Activated gamma-delta T cell treated with anti-CD3 and anti-CD28 coated beads, Interleukin-2, amount 50 U/mL, for 16 hours (primary cell): ENCODE measurements around the gene ZNF423.

Experiments used
- DNase-seq: peaks from one replicate; pipeline ENCODE4 v3.0.0-alpha.2; 2020; ENCODE audit warnings: low read depth

ZNF423 gene

GRCh38 chr16:49782405-49782804 lies 73.5 kb downstream of the ZNF423 start:
- no peak for DNase-seq

DNA sequence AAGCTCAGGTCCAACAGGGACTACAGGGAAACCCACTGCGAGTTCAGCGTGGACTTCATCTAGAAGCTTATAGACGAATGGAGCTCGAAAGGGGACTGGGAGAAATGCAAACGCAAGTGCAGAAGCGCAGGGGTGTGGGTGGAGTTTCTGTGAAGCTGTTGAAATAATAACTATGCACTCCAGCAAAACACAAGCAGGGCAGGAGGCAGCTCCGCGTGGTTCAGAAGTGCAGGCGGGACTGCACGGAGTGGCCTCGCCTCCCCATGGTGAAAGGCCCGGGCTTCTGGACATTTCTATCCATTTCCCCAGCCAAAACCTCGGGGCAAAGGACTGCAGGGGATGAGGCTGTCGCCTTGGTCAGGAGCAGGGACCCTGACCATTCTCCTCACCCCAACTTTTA lies 74.5 kb downstream of the ZNF423 start:
- no peak for DNase-seq

DNA sequence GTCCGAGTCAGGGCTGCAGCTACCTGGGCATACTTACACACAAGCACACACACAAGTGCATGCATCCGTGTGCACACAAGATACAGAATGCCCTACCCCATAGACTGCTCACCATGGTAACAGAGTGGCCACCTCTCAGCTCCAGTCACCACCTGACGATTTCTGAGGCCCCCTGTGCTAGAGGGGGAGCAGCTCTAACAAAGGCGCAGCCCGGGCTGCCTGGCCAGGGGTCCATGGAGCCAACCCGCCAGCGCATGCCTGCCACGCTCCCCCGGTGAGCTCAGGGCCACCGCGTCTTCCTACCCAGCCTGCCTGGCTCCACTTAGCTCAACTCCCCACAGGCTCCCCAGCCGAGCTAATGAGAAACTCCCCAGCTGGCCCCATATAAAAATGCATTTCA lies 75.5 kb downstream of the ZNF423 start:
- DNase-seq, result no peak

DNA sequence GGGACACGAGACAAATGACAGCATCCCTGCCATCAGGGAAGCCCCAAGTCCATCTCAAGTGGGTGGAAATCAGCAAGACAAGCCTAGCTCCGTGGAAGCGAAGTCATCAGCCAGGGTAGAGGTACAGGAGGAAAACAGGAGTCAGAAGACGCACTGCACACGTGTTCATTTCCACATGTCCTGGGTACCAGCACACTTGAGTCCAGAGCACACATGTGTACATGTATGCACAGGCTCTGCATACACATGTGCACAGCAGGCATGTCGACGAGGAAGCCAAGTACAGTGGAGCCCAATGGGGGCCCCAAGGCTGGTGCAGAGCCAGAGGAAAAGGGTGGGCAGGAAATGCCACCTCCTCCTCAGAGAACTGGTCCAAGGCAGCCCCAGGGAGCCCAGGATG lies 75.9 kb downstream of the ZNF423 start:
- DNase-seq, result no peak

DNA sequence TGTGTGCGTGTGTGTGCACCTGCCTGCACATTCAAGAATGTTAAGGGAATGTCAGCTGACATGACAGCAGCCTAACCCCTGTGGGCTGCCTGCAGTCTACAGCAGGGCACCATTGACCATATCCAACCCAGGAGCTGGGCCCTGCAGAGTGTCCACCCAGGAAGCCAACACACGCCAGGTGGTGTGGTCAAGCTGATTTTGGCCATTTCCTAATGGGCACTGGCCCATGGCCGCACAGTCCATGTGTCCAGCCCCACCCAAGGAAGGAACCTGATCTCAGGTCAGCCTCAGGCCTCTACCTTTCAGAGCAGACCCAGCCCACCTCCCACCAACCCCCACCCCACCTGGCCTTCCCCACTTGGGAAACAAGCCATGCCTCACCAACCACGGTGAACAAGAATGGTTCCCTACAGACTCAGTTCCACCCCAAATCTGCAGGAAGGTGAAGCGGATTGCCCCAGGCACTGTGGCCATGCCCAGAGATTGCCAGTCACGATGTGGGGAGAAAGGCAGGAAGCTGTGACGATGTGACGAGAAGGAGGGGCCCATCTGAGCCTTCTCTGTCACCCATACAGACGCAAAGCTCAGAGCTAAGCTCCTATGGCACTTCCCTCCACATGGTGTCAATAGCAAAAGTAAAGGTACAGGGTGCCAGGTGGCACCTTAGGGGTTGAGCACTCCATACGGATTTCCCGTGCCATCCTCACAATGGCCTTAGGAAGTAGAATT lies 77.5 kb downstream of the ZNF423 start:
- DNase-seq, result no peak

DNA sequence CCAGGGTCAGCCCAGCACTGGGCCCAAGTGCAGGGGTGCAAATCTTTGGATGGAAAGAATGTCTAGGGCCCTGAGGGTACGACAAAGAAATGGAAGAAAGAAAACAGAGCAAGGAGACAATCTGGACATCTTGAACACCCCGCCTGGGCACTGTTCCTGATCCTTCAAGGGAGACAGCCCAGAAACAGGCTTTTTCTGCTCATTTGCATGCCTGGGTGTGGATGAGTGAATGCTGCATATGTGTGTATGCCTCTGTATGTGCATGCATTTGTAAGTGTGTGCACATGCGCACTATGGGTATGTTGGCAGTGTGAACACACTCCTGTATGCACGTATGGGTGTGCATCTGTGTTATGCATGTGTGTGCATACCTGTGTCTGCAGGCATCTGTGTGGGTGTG lies 79.2 kb downstream of the ZNF423 start:
- no peak for DNase-seq

GRCh38 chr16:49776085-49776595 lies 79.8 kb downstream of the ZNF423 start:
- no peak for DNase-seq

DNA sequence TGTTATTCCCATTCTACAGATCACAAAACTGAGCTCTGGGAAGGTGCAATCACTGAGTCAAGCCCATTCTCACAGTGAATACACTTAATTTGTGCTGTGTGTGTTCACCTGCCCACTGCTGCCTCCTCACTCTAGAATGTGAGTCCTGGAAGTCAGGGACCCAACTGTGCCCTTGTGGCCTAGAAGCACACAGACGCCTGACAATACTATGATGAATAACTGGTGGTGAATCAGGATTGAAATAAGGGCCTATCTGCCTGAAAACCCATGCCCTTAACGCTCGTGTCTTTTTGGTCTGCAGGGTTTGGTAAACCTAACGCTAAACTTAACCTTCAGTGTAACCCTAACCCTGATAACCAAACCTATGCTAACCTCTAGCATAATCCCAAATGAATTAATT lies 80.3 kb downstream of the ZNF423 start:
- DNase-seq, result no peak

- DNase-seq, result no peak
These were observed 80.9 kb downstream of the ZNF423 start for GRCh38 chr16:49775018-49775417.

DNA sequence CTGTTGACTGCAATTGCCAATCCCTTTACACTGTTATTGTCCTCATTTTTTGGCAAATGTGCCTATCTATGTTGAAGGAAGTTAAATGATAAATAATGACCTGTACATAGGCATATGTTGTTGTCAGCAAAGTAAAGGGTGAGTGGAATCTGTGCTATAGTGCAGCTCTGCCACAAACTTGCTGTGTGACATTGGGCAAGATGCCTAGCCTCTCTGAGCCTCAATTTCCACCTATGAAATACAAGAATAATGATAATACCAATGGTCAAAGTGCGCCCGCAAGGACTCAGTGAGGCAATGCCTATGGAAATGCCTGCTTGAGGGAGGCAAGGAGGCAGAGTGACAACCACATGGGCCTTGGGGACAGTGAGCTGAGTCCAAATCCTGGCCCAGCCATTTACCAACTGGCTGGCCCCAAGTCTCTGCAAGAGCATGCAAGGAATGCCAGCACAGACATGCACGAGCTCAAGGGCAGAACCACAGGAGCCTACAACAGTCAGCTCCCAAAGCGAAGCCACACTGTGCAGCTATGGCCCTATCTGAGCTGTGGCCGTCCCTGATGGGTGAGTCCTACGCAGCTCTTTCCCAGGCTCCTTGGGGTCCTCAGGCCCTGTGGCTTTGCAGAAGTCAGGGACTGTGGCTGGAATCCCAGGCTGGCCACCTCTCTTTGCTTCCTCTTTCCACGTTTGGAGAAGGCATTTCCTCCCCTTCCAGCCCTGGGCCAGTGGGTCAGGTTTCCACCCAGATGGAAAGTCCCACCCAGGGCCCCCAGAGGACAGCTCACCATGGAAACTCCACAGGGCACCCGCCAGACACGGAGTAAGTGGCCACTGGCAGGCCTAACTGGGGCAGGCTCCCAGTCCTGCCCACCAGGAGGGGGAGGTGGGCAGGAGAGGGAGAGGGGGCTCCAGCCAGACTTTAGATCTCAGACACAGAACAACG lies 82.1 kb downstream of the ZNF423 start:
- no peak for DNase-seq

GRCh38 chr16:49767998-49768397 lies 87.9 kb downstream of the ZNF423 start:
- DNase-seq, result no peak

DNA sequence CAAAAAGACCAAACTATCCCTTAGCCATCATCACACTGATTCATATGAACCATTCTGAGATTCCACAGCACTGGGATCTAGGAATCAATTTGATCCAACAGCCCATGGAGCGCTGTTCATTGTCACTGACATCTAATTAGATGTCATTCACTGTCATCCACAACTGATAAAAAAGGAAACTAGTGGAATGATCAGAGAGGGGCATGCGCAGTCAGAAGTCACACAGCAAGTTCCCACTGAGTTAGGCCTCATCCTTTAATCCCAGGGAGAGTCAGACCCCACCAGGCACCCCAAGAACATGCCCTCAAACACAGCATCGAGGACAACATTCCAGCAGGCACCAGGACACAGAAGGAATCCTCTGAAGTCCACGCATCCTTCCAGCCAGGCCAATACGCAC lies 88.5 kb downstream of the ZNF423 start:
- no peak for DNase-seq

DNA sequence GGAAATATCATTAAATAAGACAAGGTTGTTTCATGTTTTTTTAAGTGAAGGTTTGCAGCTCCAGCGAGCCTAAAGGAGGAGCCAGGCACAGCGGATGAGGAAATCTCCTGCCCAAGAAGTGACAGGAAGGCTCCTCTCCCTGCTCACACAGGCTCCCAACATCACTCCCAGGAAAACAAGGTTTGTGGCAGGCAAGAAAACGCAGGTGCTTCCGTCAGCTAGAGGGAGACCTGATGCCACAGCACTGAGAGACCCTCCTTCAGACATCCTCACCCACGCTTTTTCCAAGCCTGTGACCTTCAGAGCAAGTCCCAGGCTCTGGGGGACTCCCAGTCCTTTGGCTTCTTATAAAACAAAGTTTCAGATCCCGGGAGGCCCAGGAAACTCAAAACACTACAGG lies 89.7 kb downstream of the ZNF423 start:
- DNase-seq, result no peak

GRCh38 chr16:49763826-49764225 lies 92.1 kb downstream of the ZNF423 start:
- DNase-seq, result no peak

GRCh38 chr16:49760815-49761214 lies 95.1 kb downstream of the ZNF423 start:
- DNase-seq, result no peak

DNA sequence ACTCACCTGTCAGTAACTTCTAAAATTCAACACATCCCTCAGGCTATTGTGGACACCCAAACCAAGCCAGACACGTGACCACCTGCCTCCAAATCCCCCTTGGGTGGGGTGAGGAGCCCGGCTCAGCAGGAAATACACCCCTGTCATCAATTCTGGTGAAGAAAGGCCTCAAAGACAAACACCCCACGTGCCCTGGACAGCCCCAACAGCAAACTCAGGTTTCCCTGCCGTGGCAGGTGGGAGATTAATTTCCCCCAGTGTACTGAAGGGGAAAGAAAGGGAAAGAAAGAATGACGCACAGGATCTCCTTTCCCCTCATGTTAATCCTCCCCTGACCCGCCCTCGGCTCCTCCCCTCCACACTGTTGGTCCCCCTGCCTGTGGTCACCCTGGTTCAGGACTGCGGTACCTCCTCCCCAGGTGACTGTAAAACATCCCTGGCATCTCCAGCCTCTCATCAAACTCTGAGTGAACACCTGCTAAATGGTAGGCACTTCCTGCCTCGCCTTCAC lies 98.3 kb downstream of the ZNF423 start:
- DNase-seq, result no peak

- DNase-seq, result no peak
These were observed 98.9 kb downstream of the ZNF423 start for GRCh38 chr16:49756775-49757558.

DNA sequence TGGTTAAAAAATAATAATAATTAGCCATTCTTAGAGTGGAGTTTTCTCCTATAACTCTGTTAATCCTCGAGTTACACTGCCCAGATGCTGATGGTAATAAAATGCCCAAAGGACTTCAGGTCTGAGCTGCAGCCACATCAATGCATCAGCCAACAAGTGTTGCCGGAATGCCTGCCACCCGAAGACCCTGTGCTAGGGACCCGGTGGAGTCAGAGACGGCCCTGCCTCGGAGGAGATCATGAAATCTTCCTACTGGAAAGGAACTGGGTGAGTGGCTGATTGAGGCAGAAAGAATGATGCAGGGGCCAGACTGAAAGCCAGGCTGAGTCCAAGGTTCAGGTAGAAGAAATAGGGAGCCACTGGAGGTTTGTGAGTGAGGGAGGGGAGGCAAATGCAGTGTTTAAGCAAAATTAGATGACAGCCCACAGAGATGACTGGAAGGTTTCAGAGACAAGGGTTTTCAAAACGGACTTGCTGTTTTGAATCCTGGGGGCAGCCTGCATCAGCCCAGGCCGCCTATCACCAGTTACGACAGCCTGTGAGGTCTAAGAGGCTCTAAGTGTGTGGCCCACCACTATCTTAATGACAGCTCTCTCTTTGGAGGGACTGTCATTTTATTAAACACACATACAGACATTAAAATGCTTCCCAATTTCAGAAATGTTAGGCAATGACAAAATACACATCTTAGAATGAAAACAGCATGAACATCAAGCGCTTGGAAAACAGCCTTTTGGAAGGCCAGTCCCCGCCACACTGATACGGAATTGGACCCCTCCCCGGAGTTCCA lies 100.0 kb downstream of the ZNF423 start:
- no peak for DNase-seq

DNA sequence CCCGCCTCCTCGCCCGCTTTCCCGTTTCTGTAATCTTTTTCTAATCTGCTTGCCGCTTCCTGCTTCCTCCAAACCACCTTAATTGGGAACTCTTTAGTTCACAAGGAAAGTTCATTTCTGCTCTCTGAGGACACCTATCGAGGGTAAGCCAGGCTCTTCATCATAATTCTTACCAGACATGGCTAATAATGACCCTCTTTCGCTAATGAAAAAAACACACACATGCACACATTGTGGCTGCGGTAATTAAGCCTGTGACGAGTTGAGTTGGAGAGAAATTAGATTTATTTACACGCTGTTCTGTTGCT lies 100.6 kb downstream of the ZNF423 start:
- no peak for DNase-seq

- no peak for DNase-seq
These were observed 101.2 kb downstream of the ZNF423 start for GRCh38 chr16:49754495-49755312.
